ENCODE results near the gene ATF7IP. TPM values are rescaled to one million over a fixed set of nuclear protein-coding genes. Genes with fewer than 3 reads are reported as not detected.
A peak's percentile ranks its signal among the peaks of the same experiment; 100 is the strongest.

ATF7IP gene
- polyA plus RNA-seq, 3 donors, result 51.7 to 64.2 (median 55.5) TPM

DNA sequence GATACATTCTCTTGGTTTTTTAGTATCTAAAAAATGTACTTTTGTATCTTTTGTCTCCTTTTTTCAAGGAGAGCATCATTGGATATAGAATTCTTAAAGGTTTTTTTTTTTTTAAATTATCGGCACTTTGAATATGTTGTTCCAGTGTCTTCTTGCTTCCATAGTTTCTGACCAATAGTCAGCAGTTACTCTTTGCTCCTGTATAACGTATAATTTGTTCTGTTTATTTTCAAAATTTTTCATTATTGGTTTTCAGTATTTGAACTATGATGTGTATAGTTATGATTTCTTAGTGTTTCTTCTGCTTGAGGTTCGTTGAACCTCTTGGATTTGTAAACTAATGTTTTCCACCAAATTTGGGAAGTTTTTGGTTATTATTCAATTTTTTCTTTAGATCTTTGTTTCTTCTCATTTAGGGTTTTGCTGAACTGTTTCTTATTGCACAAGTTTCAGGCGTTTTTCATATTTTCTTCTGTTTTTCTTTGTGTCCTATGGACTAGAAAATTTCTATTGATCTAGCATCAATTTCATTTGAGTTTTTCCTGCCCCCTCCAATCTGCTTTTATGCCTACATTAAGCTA is 108.3 kb downstream of the ATF7IP start:
- no peak for DNase-seq

- DNase-seq, result no peak
Measured at GRCh38 chr12:14479004-14479403, 113.5 kb downstream of the ATF7IP start.

GRCh38 chr12:14481201-14481600 is 115.7 kb downstream of the ATF7IP start:
- DNase-seq, result no peak

DNA sequence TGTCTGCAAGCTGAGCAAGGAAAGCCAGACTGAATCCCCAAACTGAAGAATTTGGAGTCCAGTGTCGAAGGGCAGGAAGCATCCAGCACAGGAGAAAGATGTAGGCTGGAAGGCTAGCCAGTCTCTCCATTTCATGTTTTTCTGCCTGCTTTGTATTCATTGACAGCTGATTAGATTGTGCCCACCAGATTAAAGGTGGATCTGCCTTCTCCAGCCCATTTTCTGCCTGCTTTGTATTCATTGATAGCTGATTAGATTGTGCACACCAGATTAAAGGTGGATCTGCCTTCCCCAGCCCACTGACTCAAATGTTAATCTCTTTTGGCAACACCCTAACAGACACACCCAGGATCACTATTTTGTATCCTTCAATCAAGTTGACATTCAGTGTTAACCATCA is 116.9 kb downstream of the ATF7IP start:
- no peak for DNase-seq

DNA sequence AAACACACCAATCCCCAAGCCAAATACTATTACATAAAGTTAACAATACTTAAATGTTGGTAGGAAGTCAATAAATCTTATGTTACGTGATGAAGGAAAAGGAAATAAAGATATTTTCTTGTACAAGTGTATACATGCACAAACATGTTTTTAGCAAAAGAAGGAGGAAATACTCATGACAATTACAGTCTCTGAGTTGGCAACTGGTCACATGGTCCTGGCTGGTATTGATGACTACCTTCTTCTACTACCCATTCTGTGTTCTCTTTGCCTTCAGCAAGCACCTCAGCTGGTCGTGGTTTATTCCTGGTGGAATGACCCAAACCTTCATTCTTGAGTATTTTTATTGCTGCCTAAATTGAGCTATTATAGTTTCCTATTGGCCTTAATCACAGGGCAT is 117.4 kb downstream of the ATF7IP start:
- no peak for DNase-seq

- no peak for DNase-seq
Measured at GRCh38 chr12:14495326-14495725, 129.8 kb downstream of the ATF7IP start.

GRCh38 chr12:14505626-14506596 is 140.4 kb downstream of the ATF7IP start:
- DNase-seq, result no peak

DNA sequence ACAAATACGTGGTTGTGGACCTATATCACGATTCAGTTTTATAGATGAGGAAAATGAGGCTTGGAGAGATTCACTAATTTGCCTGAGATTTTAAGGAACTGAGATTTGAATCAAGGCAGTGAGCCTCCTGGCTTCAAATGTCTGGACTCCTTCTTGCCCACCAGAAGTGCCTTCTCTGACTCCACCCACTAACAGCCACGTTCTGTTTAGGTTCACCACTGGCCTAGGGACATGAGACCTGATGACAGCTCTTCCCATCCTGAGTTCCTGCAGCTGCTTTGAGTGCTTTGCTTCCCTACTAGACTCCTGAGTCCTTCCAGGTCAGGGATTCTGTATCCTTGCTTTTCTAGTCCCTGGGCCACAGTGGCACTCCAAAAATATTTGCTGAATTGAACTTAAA is 145.1 kb downstream of the ATF7IP start:
- DNase-seq, result no peak

- peak; percentile 80 for DNase-seq
Measured at GRCh38 chr12:14514154-14514842, 148.8 kb downstream of the ATF7IP start.

- no peak for DNase-seq
Measured at GRCh38 chr12:14514946-14515345, 149.5 kb downstream of the ATF7IP start.

DNA sequence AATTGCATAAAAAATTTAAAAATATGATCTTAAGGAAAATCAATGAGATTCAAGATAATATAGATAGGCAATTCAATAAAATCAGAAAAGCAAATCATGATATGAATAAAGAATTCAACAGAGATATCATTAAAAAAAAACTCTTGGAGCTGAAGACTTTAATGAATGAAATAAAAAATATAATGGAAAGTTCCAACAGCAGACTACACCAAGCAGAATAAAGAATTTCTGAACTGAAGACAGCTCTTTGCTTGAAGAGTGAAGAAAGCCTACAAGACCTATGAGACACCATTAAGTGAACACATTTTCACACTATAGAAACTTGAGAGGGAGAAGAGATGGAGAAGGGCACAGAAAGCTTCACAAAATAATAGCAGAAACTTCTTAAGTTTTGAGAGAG is 156.3 kb downstream of the ATF7IP start:
- DNase-seq, result no peak

- no peak for DNase-seq
Measured at GRCh38 chr12:14525964-14526363, 160.5 kb downstream of the ATF7IP start.

- no peak for DNase-seq
Measured at GRCh38 chr12:14532152-14532551, 166.7 kb downstream of the ATF7IP start.

- no peak for DNase-seq
Measured at GRCh38 chr12:14537088-14537487, 171.6 kb downstream of the ATF7IP start.

GRCh38 chr12:14540801-14541462 is 175.4 kb downstream of the ATF7IP start:
- no peak for DNase-seq

GRCh38 chr12:14545144-14546124 is 180.0 kb downstream of the ATF7IP start:
- DNase-seq, result no peak

DNA sequence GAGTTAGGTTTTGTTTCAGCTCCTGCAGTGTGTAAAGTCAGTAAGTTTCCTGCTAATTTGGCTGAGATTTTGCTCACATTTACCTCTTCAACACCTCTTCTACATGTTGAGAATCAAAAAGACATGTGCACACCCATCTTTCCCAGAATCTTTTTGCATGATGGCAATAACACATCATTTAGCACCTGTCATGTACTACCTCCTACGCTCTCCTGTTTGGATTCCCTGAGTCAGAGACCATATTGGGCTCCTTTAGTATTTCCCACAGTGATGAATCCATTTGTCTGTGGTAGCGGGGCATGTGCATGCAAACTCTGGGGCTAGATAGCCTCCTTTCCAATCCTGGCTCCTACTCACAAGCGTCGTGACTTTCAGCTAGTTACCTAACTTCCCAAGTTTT is 182.1 kb downstream of the ATF7IP start:
- DNase-seq, result no peak

- no peak for DNase-seq
Measured at GRCh38 chr12:14548609-14549008, 183.1 kb downstream of the ATF7IP start.
